HG03558 (cell line): Measurements from ENCODE around the gene ZNF14.
"Not testable (repeated sequence)": the region's sequence is repeated elsewhere in the genome, so short reads cannot be mapped to it uniquely, and the experiment has no call there.

Experiments used
- ATAC-seq: cut with Tn5 transposase; IDR thresholded peaks from one replicate; pipeline ENCODE4 v1.9.1; 2021; ENCODE audit warnings: moderate number of reproducible peaks; ENCODE audit not compliant: unreplicated experiment; ENCODE audit errors: extremely low read depth

The ZNF14 gene

GRCh38 chr19:19747357-19748220, 14.7 kb upstream of the ZNF14 start:
- no peak for ATAC-seq

GRCh38 chr19:19746286-19747213, 13.6 kb upstream of the ZNF14 start:
- no peak for ATAC-seq

GRCh38 chr19:19745496-19746285, 12.8 kb upstream of the ZNF14 start:
- ATAC-seq: no peak

- no peak for ATAC-seq
These were observed 11.7 kb upstream of the ZNF14 start for GRCh38 chr19:19744641-19745040.

- ATAC-seq: not testable (repeated sequence)
These were observed 11.0 kb upstream of the ZNF14 start for GRCh38 chr19:19743921-19744320.

- ATAC-seq: no peak
These were observed 10.3 kb upstream of the ZNF14 start for GRCh38 chr19:19743176-19743575.

- ATAC-seq: no peak
These were observed 9.9 kb upstream of the ZNF14 start for GRCh38 chr19:19742773-19743172.

GRCh38 chr19:19741184-19741583, 8.3 kb upstream of the ZNF14 start:
- no peak for ATAC-seq

- no peak for ATAC-seq
These were observed 7.8 kb upstream of the ZNF14 start for GRCh38 chr19:19740755-19741154.

GRCh38 chr19:19738564-19738963, 5.7 kb upstream of the ZNF14 start:
- no peak for ATAC-seq

- no peak for ATAC-seq
These were observed 4.8 kb upstream of the ZNF14 start for GRCh38 chr19:19737559-19738332.

- ATAC-seq: no peak
These were observed 11.0 kb downstream of the ZNF14 start for GRCh38 chr19:19721896-19722295.

- no peak for ATAC-seq
These were observed 13.1 kb downstream of the ZNF14 start for GRCh38 chr19:19719798-19720197.

GRCh38 chr19:19711934-19712828, 20.7 kb downstream of the ZNF14 start:
- ATAC-seq: no peak

- no peak for ATAC-seq
These were observed 21.5 kb downstream of the ZNF14 start for GRCh38 chr19:19711306-19711933.

- ATAC-seq: no peak
These were observed 22.4 kb downstream of the ZNF14 start for GRCh38 chr19:19710506-19710905.

- ATAC-seq: no peak
These were observed 28.1 kb downstream of the ZNF14 start for GRCh38 chr19:19704836-19705235.

- ATAC-seq: not testable (repeated sequence)
These were observed 32.4 kb downstream of the ZNF14 start for GRCh38 chr19:19700493-19700892.
